HEK293 (cell line): ENCODE measurements around the gene KLF7.

Experiments used
- CTCF ChIA-PET: fragments of 350-600 bp; formaldehyde crosslinking; extraction: SDS; loops from one replicate; lab custom pipeline; 2021; ENCODE audit warnings: antibody characterized with exemption; lab: Yijun Ruan, JAX
- POLR2A ChIA-PET: fragments of 300-600 bp; formaldehyde crosslinking; extraction: SDS; loops from one replicate; lab custom pipeline; 2020; ENCODE audit warnings: antibody characterized with exemption, inconsistent platforms; lab: Yijun Ruan, JAX
- H3K27ac ChIP-seq: fragments of 200-500 bp; sonication (Bioruptor generic); 2 replicates; pipeline ENCODE4 v1.5.1; 2014; ENCODE audit warnings: low read depth, low read length, control low read depth, inconsistent platforms; ENCODE audit errors: extremely low read depth
- H3K36me3 ChIP-seq, 2 experiments: fragments of 200-500 bp in 1 of 2; sonication (Bioruptor generic) in 1 of 2; 1 replicate in 1 of 2; 2 replicates in 1 of 2; pipeline ENCODE4 v1.5.1; 2014 to 2017; ENCODE audit warnings: inconsistent platforms in 2 of 2, low read length in 2 of 2; ENCODE audit not compliant: control insufficient read depth in 2 of 2, insufficient read depth in 1 of 2
- H3K4me1 ChIP-seq: fragments of 200-500 bp; sonication (Bioruptor generic); 2 replicates; pipeline ENCODE4 v1.5.1; 2014; ENCODE audit warnings: mild to moderate bottlenecking, low read length, inconsistent platforms; ENCODE audit not compliant: control insufficient read depth, insufficient read depth
- H3K4me3 ChIP-seq: 2 replicates; pipeline ENCODE4 v1.5.1; 2011; ENCODE audit warnings: low read depth, mild to moderate bottlenecking, control low read depth, low read length, moderate library complexity
- H3K9me3 ChIP-seq: fragments of 200-500 bp; sonication (Bioruptor generic); 2 replicates; pipeline ENCODE4 v1.5.1; 2014; ENCODE audit warnings: low read depth, low read length, inconsistent platforms; ENCODE audit not compliant: control insufficient read depth, insufficient read depth
- IKZF3 ChIP-seq: fragments of 450-650 bp; IDR thresholded peaks from 2 replicates; pipeline ENCODE4 v1.5.0; 2018; ENCODE audit warnings: missing biosample characterization, mild to moderate bottlenecking, missing genetic modification characterization, moderate library complexity
- SCRT1 ChIP-seq: fragments of 450-650 bp; formaldehyde crosslinking; IDR thresholded peaks from 2 replicates; pipeline ENCODE4 v1.5.1; 2016; ENCODE audit warnings: missing biosample characterization, missing genetic modification characterization, borderline replicate concordance
- SETDB1 ChIP-seq: IDR thresholded peaks from one replicate; pipeline ENCODE4 v1.6.1; 2017; ENCODE audit warnings: mild to moderate bottlenecking, low read length, moderate library complexity, mixed read lengths; ENCODE audit not compliant: insufficient read length
- ZNF184 ChIP-seq: fragments of 450-650 bp; IDR thresholded peaks from 2 replicates; pipeline ENCODE4 v1.5.1; 2018; ENCODE audit warnings: missing biosample characterization, mild to moderate bottlenecking, missing genetic modification characterization
- ZNF248 ChIP-seq: fragments of 450-650 bp; formaldehyde crosslinking; IDR thresholded peaks from 2 replicates; pipeline ENCODE4 v1.5.1; 2017; ENCODE audit warnings: missing biosample characterization, missing genetic modification characterization
- ZNF335 ChIP-seq: fragments of 450-650 bp; formaldehyde crosslinking; conservative IDR thresholded peaks from 2 replicates; pipeline ENCODE4 v1.5.1; 2016; ENCODE audit warnings: missing biosample characterization, missing genetic modification characterization
- ZNF350 ChIP-seq: fragments of 450-650 bp; formaldehyde crosslinking; IDR thresholded peaks from 2 replicates; pipeline ENCODE4 v1.5.0; 2017; ENCODE audit warnings: missing biosample characterization, mild to moderate bottlenecking, missing genetic modification characterization
- ZNF394 ChIP-seq: fragments of 450-650 bp; formaldehyde crosslinking; IDR thresholded peaks from 2 replicates; pipeline ENCODE4 v1.5.1; 2016; ENCODE audit warnings: missing biosample characterization, missing genetic modification characterization, mild to moderate bottlenecking, moderate library complexity, borderline replicate concordance
- ZNF48 ChIP-seq: fragments of 450-650 bp; formaldehyde crosslinking; IDR thresholded peaks from 2 replicates; pipeline ENCODE4 v1.5.1; 2016; ENCODE audit warnings: missing biosample characterization, missing genetic modification characterization
- ZNF510 ChIP-seq: fragments of 450-650 bp; formaldehyde crosslinking; IDR thresholded peaks from 2 replicates; pipeline ENCODE4 v1.5.1; 2018; ENCODE audit warnings: mild to moderate bottlenecking, missing genetic modification characterization, missing biosample characterization; ENCODE audit not compliant: insufficient replicate concordance
- ZNF514 ChIP-seq: fragments of 450-650 bp; formaldehyde crosslinking; IDR thresholded peaks from 2 replicates; pipeline ENCODE4 v1.5.1; 2016; ENCODE audit warnings: missing biosample characterization, missing genetic modification characterization
- ZNF596 ChIP-seq: fragments of 450-650 bp; IDR thresholded peaks from 2 replicates; pipeline ENCODE4 v1.5.0; 2018; ENCODE audit warnings: missing biosample characterization, mild to moderate bottlenecking, missing genetic modification characterization, moderate library complexity
- ZNF623 ChIP-seq: fragments of 450-650 bp; formaldehyde crosslinking; IDR thresholded peaks from 2 replicates; pipeline ENCODE4 v1.5.1; 2016; ENCODE audit warnings: missing biosample characterization, missing genetic modification characterization
- ZNF777 ChIP-seq: fragments of 450-650 bp; formaldehyde crosslinking; IDR thresholded peaks from 2 replicates; pipeline ENCODE4 v1.5.1; 2017; ENCODE audit warnings: missing biosample characterization, missing genetic modification characterization, borderline replicate concordance
- TF ChIP-seq, protein P1 (sequence below): fragments of 450-650 bp; formaldehyde crosslinking; IDR thresholded peaks from 2 replicates; pipeline ENCODE4 v1.5.1; 2016; ENCODE audit warnings: missing biosample characterization, missing genetic modification characterization
- TF ChIP-seq, protein P2 (sequence below): fragments of 450-650 bp; formaldehyde crosslinking; IDR thresholded peaks from 2 replicates; pipeline ENCODE4 v1.5.0; 2017; ENCODE audit warnings: missing biosample characterization, missing genetic modification characterization, borderline replicate concordance
- TF ChIP-seq, protein P3 (sequence below): fragments of 450-650 bp; formaldehyde crosslinking; IDR thresholded peaks from 2 replicates; pipeline ENCODE4 v1.5.1; 2016; ENCODE audit warnings: missing biosample characterization, missing genetic modification characterization

The KLF7 gene

DNA sequence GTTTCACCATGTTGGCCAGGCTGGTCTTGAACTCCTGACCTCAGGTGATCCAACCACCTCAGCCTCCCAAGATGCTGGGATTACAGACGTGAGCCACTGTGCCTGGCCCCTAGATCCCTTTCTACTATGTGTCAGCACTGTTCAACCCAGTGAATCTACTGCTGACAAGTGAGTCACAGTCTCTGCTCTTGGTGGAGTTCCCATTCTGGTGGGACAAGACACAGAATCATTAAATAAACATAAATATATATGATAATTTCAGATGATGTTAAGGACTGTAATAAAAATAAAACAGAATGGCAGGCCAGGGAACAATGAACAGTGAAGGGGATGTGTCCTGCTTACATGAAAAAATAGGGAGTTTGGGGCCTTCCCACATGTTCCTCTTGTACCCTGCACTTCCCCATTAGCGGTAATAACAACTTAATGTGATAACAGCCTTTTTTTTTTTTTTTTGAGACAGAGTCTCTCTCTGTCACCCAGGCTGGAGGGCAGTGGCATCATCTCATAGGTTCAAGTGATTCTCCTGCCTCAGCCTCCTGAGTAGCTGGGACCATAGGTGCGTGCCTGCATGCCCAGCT, 114.3 kb downstream of the KLF7 start:
- Histone ChIP-seq H3K4me1 (no peaks in the 10 kb centered on the region), H3K9me3 (no peaks in the 10 kb centered on the region), H3K4me3 (no peak overlapping the region), H3K27ac (no peak overlapping the region), H3K36me3 (no peaks in the 10 kb centered on the region)
- POLR2A ChIA-PET = interaction anchor here (1.3 kb wide), 1 partner anchor 115 kb away, joined by 3 read pairs; the partner anchor contains the start of gene KLF7
- CTCF ChIA-PET = interaction anchor here (1.0 kb wide), 1 partner anchor 22 kb away, joined by 4 read pairs; no protein-coding TSS in a partner anchor
- TF ChIP-seq, protein P1, sequence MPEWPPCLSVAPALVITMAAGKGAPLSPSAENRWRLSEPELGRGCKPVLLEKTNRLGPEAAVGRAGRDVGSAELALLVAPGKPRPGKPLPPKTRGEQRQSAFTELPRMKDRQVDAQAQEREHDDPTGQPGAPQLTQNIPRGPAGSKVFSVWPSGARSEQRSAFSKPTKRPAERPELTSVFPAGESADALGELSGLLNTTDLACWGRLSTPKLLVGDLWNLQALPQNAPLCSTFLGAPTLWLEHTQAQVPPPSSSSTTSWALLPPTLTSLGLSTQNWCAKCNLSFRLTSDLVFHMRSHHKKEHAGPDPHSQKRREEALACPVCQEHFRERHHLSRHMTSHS = no peak
- TF ChIP-seq ZNF184 (tag by site-specific recombination) = no peak
- no peak for TF ChIP-seq ZNF350 (tag by site-specific recombination)
- TF ChIP-seq, all 188 proteins: peak for 0

DNA sequence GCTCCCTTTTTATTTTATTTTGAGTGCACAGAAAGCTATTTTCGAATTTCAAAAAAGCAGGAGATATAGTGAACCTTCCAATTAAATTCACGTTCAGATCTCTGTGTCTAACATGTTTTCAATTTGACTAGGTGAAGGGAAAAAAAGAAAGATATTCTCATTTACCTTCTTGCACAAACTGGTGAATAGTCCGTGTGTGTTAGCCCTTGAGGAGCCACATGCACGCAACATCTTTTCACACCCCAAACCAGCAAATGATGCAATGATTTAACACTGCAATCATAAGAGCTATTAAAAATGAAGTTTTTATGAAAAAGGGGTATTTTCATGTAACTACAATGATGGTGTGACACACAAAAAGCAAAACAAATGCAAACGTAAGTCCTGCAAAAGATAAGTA, 116.6 kb downstream of the KLF7 start:
- no peak overlapping the region for H3K27ac ChIP-seq
- TF ChIP-seq ZNF514 (no peak), IKZF3 (tag by site-specific recombination) (no peak)
- TF ChIP-seq, all 188 proteins: peak for 0
- ChIA-PET CTCF (interaction anchor here (1.2 kb wide), 1 partner anchor 59 kb away, joined by 4 read pairs; no protein-coding TSS in a partner anchor), POLR2A (no interaction called here)
- Histone ChIP-seq H3K4me3 (no peak overlapping the region), H3K9me3 (no peaks in the 10 kb centered on the region), H3K36me3 (no peaks in the 10 kb centered on the region), H3K4me1 (no peaks in the 10 kb centered on the region)

DNA sequence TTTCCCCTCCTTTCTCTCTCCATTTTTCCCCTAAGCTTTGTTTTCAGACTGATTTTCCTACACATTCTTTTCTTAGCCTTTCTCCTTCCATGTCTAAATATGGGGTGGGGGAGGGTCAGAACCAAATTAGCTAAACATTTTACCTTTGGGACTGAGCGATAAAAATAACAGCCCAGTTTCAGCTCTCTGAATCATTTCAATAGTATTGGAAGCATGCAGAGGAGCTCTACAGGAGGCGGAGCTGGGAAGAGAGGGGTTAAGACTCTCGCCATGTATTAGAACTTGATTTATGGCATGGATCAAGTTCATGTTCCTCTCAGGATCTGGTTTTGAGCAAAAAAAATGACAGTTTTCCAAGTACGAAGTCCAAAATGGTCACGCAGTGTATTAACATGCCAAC, 117.3 kb downstream of the KLF7 start:
- CTCF ChIA-PET = interaction anchor here (0.6 to 1.2 kb wide), 2 partner anchors 58 to 333 kb away, joined by 3 to 4 read pairs; no protein-coding TSS in a partner anchor

DNA sequence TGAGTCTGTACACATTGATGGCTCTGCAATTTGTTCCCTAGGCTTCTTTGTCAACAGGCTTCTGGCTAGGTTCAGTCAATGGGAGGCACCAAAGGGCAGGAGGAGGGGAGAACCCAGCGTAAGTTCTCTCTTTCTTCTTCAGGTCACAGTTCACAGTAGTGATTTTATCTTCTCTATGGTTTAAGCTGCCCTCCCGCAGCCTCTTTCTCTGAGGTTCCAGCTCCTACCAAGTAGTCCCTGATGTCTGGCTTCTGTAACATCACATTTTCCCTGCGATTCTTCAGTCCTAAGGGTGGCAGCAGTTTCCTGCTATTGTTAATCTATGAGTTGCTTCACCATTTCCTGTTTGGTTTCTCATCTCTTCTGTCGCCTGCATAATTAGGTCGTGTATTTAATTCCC, 119.0 kb downstream of the KLF7 start:
- no peaks in the 10 kb centered on the region for H3K9me3 ChIP-seq
- TF ChIP-seq ZNF777 (tag by site-specific recombination) = no peak
- TF ChIP-seq ZNF335 (tag by site-specific recombination) = no peak
- TF ChIP-seq, protein P2, sequence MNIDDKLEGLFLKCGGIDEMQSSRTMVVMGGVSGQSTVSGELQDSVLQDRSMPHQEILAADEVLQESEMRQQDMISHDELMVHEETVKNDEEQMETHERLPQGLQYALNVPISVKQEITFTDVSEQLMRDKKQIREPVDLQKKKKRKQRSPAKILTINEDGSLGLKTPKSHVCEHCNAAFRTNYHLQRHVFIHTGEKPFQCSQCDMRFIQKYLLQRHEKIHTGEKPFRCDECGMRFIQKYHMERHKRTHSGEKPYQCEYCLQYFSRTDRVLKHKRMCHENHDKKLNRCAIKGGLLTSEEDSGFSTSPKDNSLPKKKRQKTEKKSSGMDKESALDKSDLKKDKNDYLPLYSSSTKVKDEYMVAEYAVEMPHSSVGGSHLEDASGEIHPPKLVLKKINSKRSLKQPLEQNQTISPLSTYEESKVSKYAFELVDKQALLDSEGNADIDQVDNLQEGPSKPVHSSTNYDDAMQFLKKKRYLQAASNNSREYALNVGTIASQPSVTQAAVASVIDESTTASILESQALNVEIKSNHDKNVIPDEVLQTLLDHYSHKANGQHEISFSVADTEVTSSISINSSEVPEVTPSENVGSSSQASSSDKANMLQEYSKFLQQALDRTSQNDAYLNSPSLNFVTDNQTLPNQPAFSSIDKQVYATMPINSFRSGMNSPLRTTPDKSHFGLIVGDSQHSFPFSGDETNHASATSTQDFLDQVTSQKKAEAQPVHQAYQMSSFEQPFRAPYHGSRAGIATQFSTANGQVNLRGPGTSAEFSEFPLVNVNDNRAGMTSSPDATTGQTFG = no peak
- TF ChIP-seq SCRT1 = no peak
- TF ChIP-seq SETDB1 = no peak
- TF ChIP-seq ZNF394 (tag by site-specific recombination) = no peak
- TF ChIP-seq ZNF623 (tag by site-specific recombination) = no peak
- no peak for TF ChIP-seq ZNF596 (tag by site-specific recombination)
- TF ChIP-seq, protein P3, sequence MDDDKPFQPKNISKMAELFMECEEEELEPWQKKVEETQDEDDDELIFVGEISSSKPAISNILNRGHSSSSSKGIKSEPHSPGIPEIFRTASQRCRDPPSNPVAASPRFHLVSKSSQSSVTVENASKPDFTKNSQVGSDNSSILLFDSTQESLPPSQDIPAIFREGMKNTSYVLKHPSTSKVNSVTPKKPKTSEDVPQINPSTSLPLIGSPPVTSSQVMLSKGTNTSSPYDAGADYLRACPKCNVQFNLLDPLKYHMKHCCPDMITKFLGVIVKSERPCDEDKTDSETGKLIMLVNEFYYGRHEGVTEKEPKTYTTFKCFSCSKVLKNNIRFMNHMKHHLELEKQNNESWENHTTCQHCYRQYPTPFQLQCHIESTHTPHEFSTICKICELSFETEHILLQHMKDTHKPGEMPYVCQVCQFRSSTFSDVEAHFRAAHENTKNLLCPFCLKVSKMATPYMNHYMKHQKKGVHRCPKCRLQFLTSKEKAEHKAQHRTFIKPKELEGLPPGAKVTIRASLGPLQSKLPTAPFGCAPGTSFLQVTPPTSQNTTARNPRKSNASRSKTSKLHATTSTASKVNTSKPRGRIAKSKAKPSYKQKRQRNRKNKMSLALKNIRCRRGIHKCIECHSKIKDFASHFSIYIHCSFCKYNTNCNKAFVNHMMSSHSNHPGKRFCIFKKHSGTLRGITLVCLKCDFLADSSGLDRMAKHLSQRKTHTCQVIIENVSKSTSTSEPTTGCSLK (tag by site-specific recombination) = no peak
- TF ChIP-seq ZNF510 = no peak
- POLR2A ChIA-PET = no interaction called here
- CTCF ChIA-PET = no interaction called here
- H3K4me1 ChIP-seq = no peaks in the 10 kb centered on the region; the same call in 1 of the 2 replicates
- H3K4me3 ChIP-seq = no peak overlapping the region
- H3K27ac ChIP-seq = no peak overlapping the region
- H3K36me3 ChIP-seq = no peaks in the 10 kb centered on the region

More for the DNA sequence above, 117.3 kb downstream of the KLF7 start:
- POLR2A ChIA-PET = no interaction called here
- Histone ChIP-seq H3K9me3 (no peaks in the 10 kb centered on the region), H3K27ac (no peak overlapping the region), H3K4me1 (no peaks in the 10 kb centered on the region), H3K4me3 (no peak overlapping the region), H3K36me3 (no peaks in the 10 kb centered on the region)
- TF ChIP-seq ZNF48 (tag by site-specific recombination) (no peak), ZNF248 (no peak)
